ENCODE measurements around the gene IMP4. TPM values are rescaled to one million over a fixed set of nuclear protein-coding genes. Genes with fewer than 3 reads are reported as not detected.

IMP4 gene
- total and polyA plus RNA-seq, 2 donors (not counting 3 experiments of a cell fraction or from before 2014, with no cell fraction given), result 74.0 to 149 TPM

GRCh38 chr2:130341562-130342019 is 1.1 kb upstream of the IMP4 start:
- ChIA-PET CTCF (interaction anchor here (0.6 to 3.2 kb wide), 9 partner anchors 9 to 1148 kb away, joined by 3 to 37 read pairs (median 6); partner anchors contain the start of genes MZT2B, PTPN18 and SMPD4), POLR2A (interaction anchor here (0.9 to 3.1 kb wide), 4 partner anchors 9 to 160 kb away, joined by 4 to 17 read pairs (median 8); partner anchors contain the start of genes PTPN18 and SMPD4)
- dilution Hi-C loops (cut with MboI; ENCODE audit: extremely low pct_ligation_motif_present, low sequenced_read_pairs) (no loop called here), intact Hi-C loops (cut with micrococcal nuclease) (loop anchor here (1.0 to 10.0 kb wide), 4 partner anchors 14 to 753 kb away; partner anchors contain the start of genes FAM168B and SMPD4)
- no TSS peak for BruUV-seq (replicated peaks)
- peak; percentile 48 for FAIRE-seq
- Histone ChIP-seq H3K9ac (replicated peaks; ENCODE audit: extremely low read depth, insufficient read depth, low read length) (peak overlapping the region; percentile 86), H3K27ac (ENCODE audit: insufficient read depth, low read depth, low read length) (no peak overlapping the region), H3K9me3 (replicated peaks; ENCODE audit: control insufficient read depth, insufficient read depth, low read length) (no peaks in the 10 kb centered on the region), H3K4me3 (replicated peaks in 1 of 3; ENCODE audit: insufficient read depth in 1 of 3, low read depth in 1 of 3, low read length in 3 of 3) (peak overlapping the region; percentile 52 to 92 (median 83)), H4K20me1 (replicated peaks; ENCODE audit: control insufficient read depth, extremely low read depth, insufficient read depth, low read length) (no peaks in the 10 kb centered on the region), H3K9me1 (replicated peaks; ENCODE audit: control insufficient read depth, extremely low read depth, insufficient read depth, low read length) (no peaks in the 10 kb centered on the region), H3K4me2 (ENCODE audit: insufficient read depth, low read length) (peak overlapping the region; percentile 88), H3K79me2 (ENCODE audit: control insufficient read depth, insufficient read depth, low read length) (peaks cover 14% of the 10 kb centered on the region), H3K36me3 (ENCODE audit: control insufficient read depth in 2 of 2, extremely low read depth in 1 of 2, insufficient read depth in 2 of 2, low read length in 2 of 2) (peaks cover 4 to 25% of the 10 kb centered on the region in 2 experiments), H2AFZ (ENCODE audit: low read depth, low read length) (peak overlapping the region; percentile 98), H3K27me3 (ENCODE audit: control insufficient read depth in 2 of 2, insufficient read depth in 2 of 2, low read length in 2 of 2) (no peaks in the 10 kb centered on the region), H3K4me1 (ENCODE audit: control insufficient read depth, extremely low read depth, insufficient read depth, low read length) (peaks cover 13% of the 10 kb centered on the region)
- no peak for DNase-seq (ENCODE audit: low read depth, low spot score)
- TF ChIP-seq MYC (IDR thresholded peaks at IDR 0.05; ENCODE audit: low read depth, low read length) (no peak), JUN (IDR thresholded peaks at IDR 0.05; ENCODE audit: borderline replicate concordance, insufficient read depth, insufficient read length, low read depth) (no peak), EZH2 (IDR thresholded peaks at IDR 0.05; ENCODE audit: borderline replicate concordance, low read depth, low read length, severe bottlenecking) (no peak), POLR2A (IDR thresholded peaks at IDR 0.05; ENCODE audit: low read depth, low read length) (no peak), MAX (IDR thresholded peaks at IDR 0.05; ENCODE audit: insufficient read depth, insufficient read length) (no peak), POLR2AphosphoS5 (IDR thresholded peaks at IDR 0.05; ENCODE audit: insufficient read depth, low read depth, low read length) (no peak), GATA2 (IDR thresholded peaks at IDR 0.05; ENCODE audit: insufficient read depth, insufficient read length, low read depth, low read length) (no peak), CTCF (IDR thresholded peaks at IDR 0.05; ENCODE audit: extremely low read depth in 1 of 2, insufficient read depth in 1 of 2, low read depth in 1 of 2, low read length in 2 of 2) (no peak), FOS (IDR thresholded peaks at IDR 0.05; ENCODE audit: borderline replicate concordance, insufficient read depth, low read length) (no peak)

Measured in endothelial cell of umbilical vein (primary cell).